T-cell (primary cell): ENCODE measurements around the gene NRG3. TPM values are rescaled to one million over a fixed set of nuclear protein-coding genes. Genes with fewer than 3 reads are reported as not detected.

Source experiments
- ATAC-seq, 4 experiments: fragments of 200-7000 bp in 3 of 4; fragments of 150-1000 bp in 1 of 4; cut with Tn5 transposase; replicated peaks in 1 of 4; 1 replicate in 3 of 4; 2 replicates in 1 of 4; pipeline ENCODE4 v1.10.0; 2021; ENCODE audit warnings: moderate library complexity in 3 of 4, mild to moderate bottlenecking in 2 of 4, moderate number of reproducible peaks in 1 of 4
- CTCF ChIA-PET, 2 donors: fragments of 300-600 bp; sonication (Branson Sonifier 250); formaldehyde crosslinking; loops; one replicate each; lab custom pipeline; 2022; ENCODE audit warnings: antibody characterized with exemption in 2 of 2; lab: Charles Lee
- POLR2A ChIA-PET, 2 donors: fragments of 300-600 bp; sonication (Branson Sonifier 250); formaldehyde crosslinking; loops; one replicate each; lab custom pipeline; 2022; ENCODE audit warnings: antibody characterized with exemption in 2 of 2; lab: Charles Lee
- DNase-seq, 35 experiments: peaks; one replicate each; pipeline versions ENCODE4 v3.0.0 to v3.0.0-alpha.2; 2013 to 2023
- H3K27ac ChIP-seq: one replicate; pipeline ENCODE4 v1.5.1; 2013; ENCODE audit warnings: low read length
- H3K27me3 ChIP-seq, 2 experiments: replicated peaks in 1 of 2; 1 replicate in 1 of 2; 2 replicates in 1 of 2; pipeline versions ENCODE4 v1.6.1 to v1.7.0; 2013; ENCODE audit warnings: low read length in 1 of 2, mixed read lengths in 1 of 2; ENCODE audit not compliant: control insufficient read depth in 2 of 2, insufficient read depth in 2 of 2; ENCODE audit errors: extremely low read depth in 1 of 2
- H3K36me3 ChIP-seq, 2 donors: 1 replicate in 1 of 2; 2 replicates in 1 of 2; pipeline versions ENCODE4 v1.6.1 to v1.7.0; 2013; ENCODE audit warnings: low read length in 1 of 2; ENCODE audit not compliant: control insufficient read depth in 2 of 2, insufficient read depth in 1 of 2; ENCODE audit errors: extremely low read depth in 1 of 2
- H3K4me1 ChIP-seq, 2 experiments: 1 replicate in 1 of 2; 2 replicates in 1 of 2; pipeline versions ENCODE4 v1.6.1 to v1.7.0; 2013; ENCODE audit warnings: low read length in 2 of 2, mixed read lengths in 1 of 2; ENCODE audit not compliant: insufficient read depth in 2 of 2, control insufficient read depth in 1 of 2; ENCODE audit errors: extremely low read depth in 1 of 2
- H3K4me3 ChIP-seq, 2 donors: 1 replicate in 1 of 2; 2 replicates in 1 of 2; pipeline versions ENCODE4 v1.5.1 to v1.7.0; 2013; ENCODE audit warnings: mild to moderate bottlenecking in 2 of 2, low read length in 1 of 2, moderate library complexity in 1 of 2; ENCODE audit not compliant: control insufficient read depth in 1 of 2; ENCODE audit errors: extremely low read depth in 1 of 2
- H3K9me3 ChIP-seq: 2 replicates; pipeline ENCODE4 v1.7.0; 2013
- H3K27ac Mint-ChIP-seq, 2 donors: one replicate each; pipeline ENCODE4 v1.8.0; 2020 to 2021; ENCODE audit warnings: mild to moderate bottlenecking in 2 of 2, mixed read lengths in 2 of 2
- H3K27me3 Mint-ChIP-seq, 2 donors: one replicate each; pipeline ENCODE4 v1.8.0; 2021 to 2022; ENCODE audit warnings: mixed read lengths in 2 of 2
- H3K36me3 Mint-ChIP-seq: one replicate; pipeline ENCODE4 v1.8.0; 2021; ENCODE audit warnings: mixed read lengths
- H3K4me1 Mint-ChIP-seq, 3 donors: one replicate each; pipeline ENCODE4 v1.8.0; 2020 to 2022; ENCODE audit warnings: mixed read lengths in 3 of 3, mild to moderate bottlenecking in 1 of 3
- H3K4me3 Mint-ChIP-seq, 3 donors: one replicate each; pipeline ENCODE4 v1.8.0; 2020 to 2022; ENCODE audit warnings: mild to moderate bottlenecking in 3 of 3, mixed read lengths in 3 of 3, moderate library complexity in 3 of 3
- H3K9me3 Mint-ChIP-seq, 3 donors: one replicate each; pipeline ENCODE4 v1.8.0; 2020 to 2022; ENCODE audit warnings: mixed read lengths in 3 of 3
- whole genome bisulfite sequencing: methylation state at CpG from one replicate; pipeline ENCODE4 v1.1.5; 2013; ENCODE audit warnings: missing lambda C conversion rate; ENCODE audit not compliant: insufficient coverage; 5-methylcytosine and 5-hydroxymethylcytosine counted together
- total RNA-seq, 35 experiments: library from RNA in 6 of 35; stranded (reverse) in 6 of 35; fragments of 120-200 nt in 1 of 35; gene quantifications; one replicate each; pipeline versions ENCODE4 v1.2.1 to v1.2.4 and lab custom pipeline; 2013 to 2026

The NRG3 gene
- total RNA-seq, 5 donors from 2014 or later (not counting 1 experiment from before 2014, with no cell fraction given), result 0.12 TPM; not detected in 4

- Mint-ChIP-seq H3K4me3 (no peak overlapping the region), H3K27ac (no peak overlapping the region), H3K27me3 (no peaks in the 10 kb centered on the region), H3K4me1 (no peaks in the 10 kb centered on the region), H3K36me3 (no peaks in the 10 kb centered on the region), H3K9me3 (peaks cover 4 to 18% (median 14%) of the 10 kb centered on the region in 3 donors)
- no CpG with 5 or more reads among the region's 2 CpGs for WGBS
- no peak overlapping the region for H3K4me3 ChIP-seq
- H3K27ac ChIP-seq, result no peak overlapping the region
- no peaks in the 10 kb centered on the region for H3K9me3 ChIP-seq
- ATAC-seq (no peak), DNase-seq (no peak)
- no peaks in the 10 kb centered on the region for H3K27me3 ChIP-seq
- ChIA-PET POLR2A (no interaction called here), CTCF (no interaction called here)
- no peaks in the 10 kb centered on the region for H3K36me3 ChIP-seq
- no peaks in the 10 kb centered on the region for H3K4me1 ChIP-seq
These were observed 1142.3 kb downstream of the NRG3 start for GRCh38 chr10:83017076-83017867.

GRCh38 chr10:83023662-83024061 lies 1148.7 kb downstream of the NRG3 start:
- Histone ChIP-seq H3K4me1 (no peaks in the 10 kb centered on the region), H3K27ac (no peak overlapping the region), H3K9me3 (no peaks in the 10 kb centered on the region), H3K36me3 (no peaks in the 10 kb centered on the region), H3K27me3 (no peaks in the 10 kb centered on the region), H3K4me3 (no peak overlapping the region)
- ChIA-PET POLR2A (no interaction called here), CTCF (no interaction called here)
- WGBS, result no CpG with 5 or more reads among the region's 2 CpGs
- Mint-ChIP-seq H3K27ac (no peak overlapping the region), H3K4me3 (no peak overlapping the region), H3K9me3 (peaks cover 6 to 34% (median 20%) of the 10 kb centered on the region in 3 donors), H3K27me3 (no peaks in the 10 kb centered on the region), H3K36me3 (no peaks in the 10 kb centered on the region), H3K4me1 (no peaks in the 10 kb centered on the region)
- DNase-seq (no peak), ATAC-seq (no peak)
